ENCODE data around the gene GDNF.

The GDNF gene

GRCh38 chr5:37771203-37771611 is 68.6 kb downstream of the GDNF start:
- TF ChIP-seq SIN3A (IDR thresholded peaks at IDR 0.05; ENCODE audit: borderline replicate concordance, insufficient read depth, low read length) (no peak), POLR2AphosphoS5 (IDR thresholded peaks at IDR 0.05; ENCODE audit: low read depth, low read length) (no peak), REST (IDR thresholded peaks at IDR 0.05; ENCODE audit: insufficient read depth in 1 of 2, low read depth in 2 of 2, low read length in 2 of 2) (no peak), FOXP2 (optimal IDR thresholded peaks at IDR 0.05; ENCODE audit: borderline replicate concordance, extremely low read depth, extremely low read length, insufficient read depth) (no peak), TAF1 (IDR thresholded peaks at IDR 0.05; ENCODE audit: borderline replicate concordance, insufficient read depth, low read length) (no peak)

- TF ChIP-seq FOXP2 (optimal IDR thresholded peaks at IDR 0.05; ENCODE audit: borderline replicate concordance, extremely low read depth, extremely low read length, insufficient read depth) (no peak), POLR2AphosphoS5 (IDR thresholded peaks at IDR 0.05; ENCODE audit: low read depth, low read length) (no peak), SIN3A (IDR thresholded peaks at IDR 0.05; ENCODE audit: borderline replicate concordance, insufficient read depth, low read length) (no peak), REST (IDR thresholded peaks at IDR 0.05; ENCODE audit: insufficient read depth in 1 of 2, low read depth in 2 of 2, low read length in 2 of 2) (no peak), TAF1 (IDR thresholded peaks at IDR 0.05; ENCODE audit: borderline replicate concordance, insufficient read depth, low read length) (no peak)
Measured at GRCh38 chr5:37770786-37771185, 69.1 kb downstream of the GDNF start.

- no peak for TF ChIP-seq FOXP2 (optimal IDR thresholded peaks at IDR 0.05; ENCODE audit: borderline replicate concordance, extremely low read depth, extremely low read length, insufficient read depth)
- TF ChIP-seq SIN3A (IDR thresholded peaks at IDR 0.05; ENCODE audit: borderline replicate concordance, insufficient read depth, low read length) = no peak
- TF ChIP-seq REST (IDR thresholded peaks at IDR 0.05; ENCODE audit: insufficient read depth in 1 of 2, low read depth in 2 of 2, low read length in 2 of 2) = no peak
Measured at GRCh38 chr5:37769840-37770239, 70.0 kb downstream of the GDNF start.

GRCh38 chr5:37769108-37769507 is 70.7 kb downstream of the GDNF start:
- TF ChIP-seq REST (IDR thresholded peaks at IDR 0.05; ENCODE audit: insufficient read depth in 1 of 2, low read depth in 2 of 2, low read length in 2 of 2) = no peak
- TF ChIP-seq POLR2AphosphoS5 (IDR thresholded peaks at IDR 0.05; ENCODE audit: low read depth, low read length) = no peak
- no peak for TF ChIP-seq SIN3A (IDR thresholded peaks at IDR 0.05; ENCODE audit: borderline replicate concordance, insufficient read depth, low read length)
- no peak for TF ChIP-seq FOXP2 (optimal IDR thresholded peaks at IDR 0.05; ENCODE audit: borderline replicate concordance, extremely low read depth, extremely low read length, insufficient read depth)
- TF ChIP-seq TAF1 (IDR thresholded peaks at IDR 0.05; ENCODE audit: borderline replicate concordance, insufficient read depth, low read length) = no peak

GRCh38 chr5:37768371-37768770 is 71.5 kb downstream of the GDNF start:
- TF ChIP-seq TAF1 (IDR thresholded peaks at IDR 0.05; ENCODE audit: borderline replicate concordance, insufficient read depth, low read length) (no peak), SIN3A (IDR thresholded peaks at IDR 0.05; ENCODE audit: borderline replicate concordance, insufficient read depth, low read length) (no peak), REST (IDR thresholded peaks at IDR 0.05; ENCODE audit: insufficient read depth in 1 of 2, low read depth in 2 of 2, low read length in 2 of 2) (no peak), POLR2AphosphoS5 (IDR thresholded peaks at IDR 0.05; ENCODE audit: low read depth, low read length) (no peak), FOXP2 (optimal IDR thresholded peaks at IDR 0.05; ENCODE audit: borderline replicate concordance, extremely low read depth, extremely low read length, insufficient read depth) (no peak)
